ENCODE measurements around the gene EGR2. TPM values are rescaled to one million over a fixed set of nuclear protein-coding genes. Genes with fewer than 3 reads are reported as not detected.

The EGR2 gene
- polyA plus RNA-seq, 1 of the 3 experiments (the other 2 are of a cell fraction) = 0.25 TPM

DNA sequence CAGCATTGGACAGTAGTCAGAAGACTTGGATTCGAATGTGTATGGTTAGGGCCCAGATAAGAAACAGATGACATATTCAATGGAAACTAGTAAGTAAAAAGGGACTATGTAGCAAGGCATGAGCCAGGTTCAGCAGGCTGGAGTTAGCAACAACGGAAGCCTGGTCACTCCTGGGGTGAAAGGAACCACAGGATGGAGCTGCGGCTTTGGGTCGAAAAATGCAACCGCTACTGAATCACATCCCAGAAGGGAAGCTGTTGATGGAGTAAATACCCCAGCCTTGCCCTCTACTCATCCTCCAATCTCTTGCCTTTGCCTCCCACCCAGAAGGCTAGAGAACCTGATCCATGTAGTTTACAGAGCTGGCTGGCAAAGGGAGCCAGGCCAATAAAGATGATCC lies 37.5 kb upstream of the EGR2 start:
- H3K27ac ChIP-seq (ENCODE audit: low read depth in 2 of 2, low read length in 1 of 2) = no peak overlapping the region
- H3K9me2 ChIP-seq = no peaks in the 10 kb centered on the region
- no peak overlapping the region for H3K4me2 ChIP-seq
- CTCF ChIA-PET = no interaction called here
- no peak for DNase-seq
- no peaks in the 10 kb centered on the region for H3F3A ChIP-seq (replicated peaks; ENCODE audit: insufficient read depth)
- 62% methylated on average over 5 of the region's 5 CpGs for WGBS (ENCODE audit: low lambda C conversion rate)
- no peaks in the 10 kb centered on the region for H4K20me1 ChIP-seq (ENCODE audit: insufficient read depth)
- H3K4me3 ChIP-seq (ENCODE audit: low read depth in 2 of 2, low read length in 1 of 2) = no peak overlapping the region
- no peak overlapping the region for H3K9ac ChIP-seq
- POLR2A ChIA-PET = no interaction called here
- no peak overlapping the region for H2AFZ ChIP-seq (ENCODE audit: low read depth)
- no peaks in the 10 kb centered on the region; a peak in 1 of 4 replicates for H3K4me1 ChIP-seq (ENCODE audit: control insufficient read depth in 1 of 2, insufficient read depth in 2 of 2, low read depth in 1 of 2, low read length in 1 of 2)
- no peaks in the 10 kb centered on the region for H3K36me3 ChIP-seq (replicated peaks in 1 of 2; ENCODE audit: control insufficient read depth in 1 of 2, insufficient read depth in 2 of 2, low read length in 1 of 2)
- TF ChIP-seq NFIC (IDR thresholded peaks at IDR 0.05; ENCODE audit: borderline replicate concordance) = no peak
- TF ChIP-seq, protein P1, sequence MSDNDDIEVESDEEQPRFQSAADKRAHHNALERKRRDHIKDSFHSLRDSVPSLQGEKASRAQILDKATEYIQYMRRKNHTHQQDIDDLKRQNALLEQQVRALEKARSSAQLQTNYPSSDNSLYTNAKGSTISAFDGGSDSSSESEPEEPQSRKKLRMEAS (IDR thresholded peaks at IDR 0.05; ENCODE audit: low read depth) = no peak
- no peak for TF ChIP-seq RAD21 (IDR thresholded peaks at IDR 0.05; ENCODE audit: low read length)
- no peak for TF ChIP-seq GABPA (IDR thresholded peaks at IDR 0.05; ENCODE audit: low read depth)
- TF ChIP-seq CHD2 (IDR thresholded peaks at IDR 0.05; ENCODE audit: low read length, partially characterized antibody) = no peak
- H3K27me3 ChIP-seq (ENCODE audit: insufficient read depth) = no peaks in the 10 kb centered on the region
- H3K9me3 ChIP-seq = no peaks in the 10 kb centered on the region
- no peaks in the 10 kb centered on the region for H3K79me2 ChIP-seq (ENCODE audit: insufficient read depth)

DNA sequence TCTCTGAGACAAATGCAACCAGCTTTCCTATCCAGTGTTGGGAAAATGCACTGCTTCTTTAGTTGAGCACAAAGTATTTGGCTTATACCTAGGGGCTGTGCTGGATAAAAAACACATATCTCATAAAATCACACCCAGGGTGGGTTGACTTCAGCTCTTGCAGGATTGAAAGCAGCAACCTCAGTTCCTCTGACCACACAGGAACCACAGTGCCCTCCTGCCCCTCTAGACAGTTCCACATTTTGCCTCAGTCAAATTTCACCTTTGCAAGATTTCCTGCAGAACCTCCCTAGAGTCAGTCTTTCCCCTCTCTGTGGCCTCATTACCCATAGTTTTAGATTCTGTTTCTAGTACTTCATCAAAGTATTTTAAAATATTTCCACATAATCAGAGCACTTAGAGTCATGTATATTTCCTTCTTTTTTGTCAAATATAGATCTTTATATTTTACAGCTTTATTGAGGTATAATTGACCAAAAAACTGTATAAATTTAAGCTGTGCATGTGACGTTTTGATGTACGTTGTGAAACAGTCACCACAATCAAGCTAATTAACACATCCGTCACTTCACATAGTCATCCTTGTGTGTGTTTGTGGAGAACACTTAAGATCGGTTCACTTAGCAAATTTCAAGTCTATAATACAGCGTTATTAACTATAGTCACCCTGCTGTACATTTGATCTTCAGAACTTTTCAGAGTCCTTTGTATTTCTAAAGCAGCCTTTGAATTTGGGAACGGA lies 37.0 kb upstream of the EGR2 start:
- Histone ChIP-seq H3K4me2 (no peak overlapping the region), H4K20me1 (ENCODE audit: insufficient read depth) (no peaks in the 10 kb centered on the region), H3K27ac (ENCODE audit: low read depth in 2 of 2, low read length in 1 of 2) (no peak overlapping the region), H3K27me3 (ENCODE audit: insufficient read depth) (no peaks in the 10 kb centered on the region), H3K9ac (no peak overlapping the region), H3K36me3 (replicated peaks in 1 of 2; ENCODE audit: control insufficient read depth in 1 of 2, insufficient read depth in 2 of 2, low read length in 1 of 2) (no peaks in the 10 kb centered on the region), H3K4me3 (ENCODE audit: low read depth in 2 of 2, low read length in 1 of 2) (no peak overlapping the region), H3K9me2 (no peaks in the 10 kb centered on the region), H3F3A (replicated peaks; ENCODE audit: insufficient read depth) (no peaks in the 10 kb centered on the region), H3K9me3 (no peaks in the 10 kb centered on the region), H3K4me1 (ENCODE audit: control insufficient read depth in 1 of 2, insufficient read depth in 2 of 2, low read depth in 1 of 2, low read length in 1 of 2) (no peaks in the 10 kb centered on the region), H2AFZ (ENCODE audit: low read depth) (no peak overlapping the region), H3K79me2 (ENCODE audit: insufficient read depth) (no peaks in the 10 kb centered on the region)
- DNase-seq = no peak
- no peak for TF ChIP-seq NFIC (IDR thresholded peaks at IDR 0.05; ENCODE audit: borderline replicate concordance)
- TF ChIP-seq FOSL2 (IDR thresholded peaks at IDR 0.05; ENCODE audit: borderline replicate concordance, low read depth) = no peak
- no peak for TF ChIP-seq ELF1 (IDR thresholded peaks at IDR 0.05)
- TF ChIP-seq IRF3 (IDR thresholded peaks at IDR 0.05; ENCODE audit: low read depth, low read length) = no peak
- no peak for TF ChIP-seq EZH2phosphoT487 (IDR thresholded peaks at IDR 0.05; ENCODE audit: borderline replicate concordance, low read depth)
- no peak for TF ChIP-seq YY1 (IDR thresholded peaks at IDR 0.05; ENCODE audit: low read depth)
- TF ChIP-seq RXRA (IDR thresholded peaks at IDR 0.05; ENCODE audit: borderline replicate concordance, low read depth) = no peak
- TF ChIP-seq, protein P1 (IDR thresholded peaks at IDR 0.05; ENCODE audit: low read depth) = no peak
- no peak for TF ChIP-seq SMC3 (IDR thresholded peaks at IDR 0.05; ENCODE audit: low read depth, low read length)
- no peak for TF ChIP-seq RFX5 (IDR thresholded peaks at IDR 0.05; ENCODE audit: low read length)
- TF ChIP-seq, protein P2, sequence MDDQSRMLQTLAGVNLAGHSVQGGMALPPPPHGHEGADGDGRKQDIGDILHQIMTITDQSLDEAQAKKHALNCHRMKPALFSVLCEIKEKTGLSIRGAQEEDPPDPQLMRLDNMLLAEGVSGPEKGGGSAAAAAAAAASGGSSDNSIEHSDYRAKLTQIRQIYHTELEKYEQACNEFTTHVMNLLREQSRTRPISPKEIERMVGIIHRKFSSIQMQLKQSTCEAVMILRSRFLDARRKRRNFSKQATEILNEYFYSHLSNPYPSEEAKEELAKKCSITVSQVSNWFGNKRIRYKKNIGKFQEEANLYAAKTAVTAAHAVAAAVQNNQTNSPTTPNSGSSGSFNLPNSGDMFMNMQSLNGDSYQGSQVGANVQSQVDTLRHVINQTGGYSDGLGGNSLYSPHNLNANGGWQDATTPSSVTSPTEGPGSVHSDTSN (IDR thresholded peaks at IDR 0.05) = no peak
- 54% methylated on average over 6 of the region's 6 CpGs for WGBS (ENCODE audit: low lambda C conversion rate)
- ChIA-PET POLR2A (no interaction called here), CTCF (no interaction called here)

Data from SK-N-SH (cell line).